ENCODE measurements around the gene NINL.

DNA sequence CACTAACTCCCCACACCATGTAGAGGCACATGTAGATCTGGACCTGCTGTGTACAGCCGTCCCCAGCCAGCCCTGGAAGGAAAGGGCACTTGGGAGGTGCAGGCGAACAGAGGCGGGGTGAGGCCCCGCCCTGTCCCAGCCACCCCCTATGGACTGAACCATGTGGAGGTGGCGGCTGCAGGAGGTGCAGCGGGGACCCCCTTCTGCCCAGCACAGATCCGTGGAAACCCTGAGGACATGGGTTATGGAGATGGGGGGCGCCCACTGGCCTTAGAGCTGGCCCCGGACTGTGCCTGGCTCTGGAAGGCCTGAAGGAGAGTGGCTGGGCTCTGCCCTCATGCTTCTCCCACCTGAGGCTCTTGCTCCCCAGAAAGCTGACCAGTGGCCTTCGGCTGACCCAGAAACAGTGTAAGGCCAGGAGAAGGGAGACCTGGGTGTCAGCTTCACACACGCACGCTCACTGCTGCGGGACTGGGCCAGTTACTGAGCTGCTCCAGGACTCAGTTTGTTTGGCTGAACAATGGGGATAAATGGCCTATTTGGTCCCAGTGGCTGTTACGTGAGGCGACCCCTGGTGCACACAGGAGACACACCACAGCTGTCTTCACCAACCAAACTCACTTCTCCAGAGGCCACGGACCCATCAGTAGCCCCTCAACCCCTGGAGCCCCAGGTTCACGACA, 90.7 kb downstream of the NINL start:
- TF ChIP-seq YY1 (IDR thresholded peaks at IDR 0.05) (no peak), NR2F2 (IDR thresholded peaks at IDR 0.05) (no peak)
- TF ChIP-seq, protein P1, sequence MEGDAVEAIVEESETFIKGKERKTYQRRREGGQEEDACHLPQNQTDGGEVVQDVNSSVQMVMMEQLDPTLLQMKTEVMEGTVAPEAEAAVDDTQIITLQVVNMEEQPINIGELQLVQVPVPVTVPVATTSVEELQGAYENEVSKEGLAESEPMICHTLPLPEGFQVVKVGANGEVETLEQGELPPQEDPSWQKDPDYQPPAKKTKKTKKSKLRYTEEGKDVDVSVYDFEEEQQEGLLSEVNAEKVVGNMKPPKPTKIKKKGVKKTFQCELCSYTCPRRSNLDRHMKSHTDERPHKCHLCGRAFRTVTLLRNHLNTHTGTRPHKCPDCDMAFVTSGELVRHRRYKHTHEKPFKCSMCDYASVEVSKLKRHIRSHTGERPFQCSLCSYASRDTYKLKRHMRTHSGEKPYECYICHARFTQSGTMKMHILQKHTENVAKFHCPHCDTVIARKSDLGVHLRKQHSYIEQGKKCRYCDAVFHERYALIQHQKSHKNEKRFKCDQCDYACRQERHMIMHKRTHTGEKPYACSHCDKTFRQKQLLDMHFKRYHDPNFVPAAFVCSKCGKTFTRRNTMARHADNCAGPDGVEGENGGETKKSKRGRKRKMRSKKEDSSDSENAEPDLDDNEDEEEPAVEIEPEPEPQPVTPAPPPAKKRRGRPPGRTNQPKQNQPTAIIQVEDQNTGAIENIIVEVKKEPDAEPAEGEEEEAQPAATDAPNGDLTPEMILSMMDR (IDR thresholded peaks at IDR 0.05; ENCODE audit: low read depth, low read length, missing input control), result no peak
- TF ChIP-seq, protein P2, sequence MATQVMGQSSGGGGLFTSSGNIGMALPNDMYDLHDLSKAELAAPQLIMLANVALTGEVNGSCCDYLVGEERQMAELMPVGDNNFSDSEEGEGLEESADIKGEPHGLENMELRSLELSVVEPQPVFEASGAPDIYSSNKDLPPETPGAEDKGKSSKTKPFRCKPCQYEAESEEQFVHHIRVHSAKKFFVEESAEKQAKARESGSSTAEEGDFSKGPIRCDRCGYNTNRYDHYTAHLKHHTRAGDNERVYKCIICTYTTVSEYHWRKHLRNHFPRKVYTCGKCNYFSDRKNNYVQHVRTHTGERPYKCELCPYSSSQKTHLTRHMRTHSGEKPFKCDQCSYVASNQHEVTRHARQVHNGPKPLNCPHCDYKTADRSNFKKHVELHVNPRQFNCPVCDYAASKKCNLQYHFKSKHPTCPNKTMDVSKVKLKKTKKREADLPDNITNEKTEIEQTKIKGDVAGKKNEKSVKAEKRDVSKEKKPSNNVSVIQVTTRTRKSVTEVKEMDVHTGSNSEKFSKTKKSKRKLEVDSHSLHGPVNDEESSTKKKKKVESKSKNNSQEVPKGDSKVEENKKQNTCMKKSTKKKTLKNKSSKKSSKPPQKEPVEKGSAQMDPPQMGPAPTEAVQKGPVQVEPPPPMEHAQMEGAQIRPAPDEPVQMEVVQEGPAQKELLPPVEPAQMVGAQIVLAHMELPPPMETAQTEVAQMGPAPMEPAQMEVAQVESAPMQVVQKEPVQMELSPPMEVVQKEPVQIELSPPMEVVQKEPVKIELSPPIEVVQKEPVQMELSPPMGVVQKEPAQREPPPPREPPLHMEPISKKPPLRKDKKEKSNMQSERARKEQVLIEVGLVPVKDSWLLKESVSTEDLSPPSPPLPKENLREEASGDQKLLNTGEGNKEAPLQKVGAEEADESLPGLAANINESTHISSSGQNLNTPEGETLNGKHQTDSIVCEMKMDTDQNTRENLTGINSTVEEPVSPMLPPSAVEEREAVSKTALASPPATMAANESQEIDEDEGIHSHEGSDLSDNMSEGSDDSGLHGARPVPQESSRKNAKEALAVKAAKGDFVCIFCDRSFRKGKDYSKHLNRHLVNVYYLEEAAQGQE (IDR thresholded peaks at IDR 0.05), result no peak

Measured in liver (tissue), 3 donors.